Stimulated activated CD8-positive, alpha-beta memory T cell treated with anti-CD3 and anti-CD28 coated beads, Interleukin-7, amount 100 ng/mL, for 24 hours (primary cell): ENCODE measurements around the gene PLXNA4.
"Not testable (repeated sequence)": the region's sequence is repeated elsewhere in the genome, so short reads cannot be mapped to it uniquely, and the experiment has no call there.

Experiments
- DNase-seq: peaks from one replicate; pipeline ENCODE4 v3.0.0-alpha.2; 2020; ENCODE audit warnings: low read depth

PLXNA4 gene

GRCh38 chr7:132203021-132203420 is 373.2 kb downstream of the PLXNA4 start:
- no peak for DNase-seq

- DNase-seq = no peak
These were observed 373.7 kb downstream of the PLXNA4 start for GRCh38 chr7:132202541-132202940.

GRCh38 chr7:132200141-132200540 is 376.1 kb downstream of the PLXNA4 start:
- no peak for DNase-seq

- DNase-seq = no peak
These were observed 376.6 kb downstream of the PLXNA4 start for GRCh38 chr7:132199626-132200025.

- no peak for DNase-seq
These were observed 378.5 kb downstream of the PLXNA4 start for GRCh38 chr7:132197772-132198171.

DNA sequence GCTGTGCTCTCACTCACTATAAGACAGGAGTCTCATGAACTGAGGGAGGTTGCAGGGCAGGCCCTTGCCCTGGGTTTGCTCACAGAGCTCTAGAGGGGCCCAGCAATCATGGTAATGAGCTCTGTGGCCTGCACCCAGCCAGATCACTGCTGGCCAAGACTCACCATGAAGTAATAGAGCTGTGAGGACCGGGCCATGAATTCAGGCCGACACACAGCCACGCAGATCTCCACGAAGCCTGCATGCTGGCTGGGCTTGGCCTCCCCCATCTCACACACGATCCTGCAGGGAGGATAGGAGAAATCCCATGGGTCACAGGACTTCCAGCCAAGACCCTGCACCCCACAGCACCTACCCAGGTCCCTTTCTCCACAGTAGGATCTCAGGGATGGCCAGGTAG is 382.4 kb downstream of the PLXNA4 start:
- DNase-seq = no peak

DNA sequence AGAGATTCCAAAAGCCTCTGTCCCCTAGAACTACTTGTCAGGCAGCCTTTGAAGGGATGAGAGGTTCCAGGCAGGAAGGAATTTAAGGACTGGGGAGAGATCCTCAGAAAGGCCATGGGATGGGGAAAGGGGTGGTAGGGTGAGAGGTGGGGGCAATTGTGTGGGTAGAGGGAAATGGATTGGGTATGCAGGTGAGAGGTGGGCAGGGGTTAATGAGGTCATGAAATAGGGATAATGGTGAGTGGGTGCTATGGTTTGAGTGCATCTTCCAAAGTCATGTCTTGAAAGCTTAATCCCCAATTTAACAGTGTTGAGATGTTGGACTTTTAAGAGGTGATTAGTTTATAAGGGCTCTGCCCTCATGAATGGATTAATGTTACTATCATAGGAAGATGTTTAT is 383.5 kb downstream of the PLXNA4 start:
- DNase-seq = no peak

GRCh38 chr7:132191418-132191817 is 384.9 kb downstream of the PLXNA4 start:
- DNase-seq = no peak

DNA sequence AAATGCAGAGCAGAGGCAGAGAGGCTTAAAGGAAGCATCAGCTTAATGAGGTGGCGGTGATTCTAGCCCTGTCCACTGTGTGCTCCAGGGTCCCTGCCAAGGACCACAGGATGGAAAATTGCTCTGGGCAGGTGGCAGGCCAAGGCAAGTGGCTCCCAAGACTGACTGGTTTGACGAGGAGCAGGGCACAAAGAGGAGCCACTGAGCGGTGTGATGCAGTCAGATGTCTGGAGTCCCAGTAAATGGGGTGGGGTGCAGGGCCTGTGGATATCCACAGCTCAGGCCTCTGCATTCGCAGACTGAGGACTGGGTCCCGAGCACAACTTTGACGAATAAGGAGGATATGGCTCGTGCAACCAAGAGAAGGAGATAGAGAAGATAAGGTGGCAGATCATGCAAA is 385.6 kb downstream of the PLXNA4 start:
- DNase-seq = no peak

DNA sequence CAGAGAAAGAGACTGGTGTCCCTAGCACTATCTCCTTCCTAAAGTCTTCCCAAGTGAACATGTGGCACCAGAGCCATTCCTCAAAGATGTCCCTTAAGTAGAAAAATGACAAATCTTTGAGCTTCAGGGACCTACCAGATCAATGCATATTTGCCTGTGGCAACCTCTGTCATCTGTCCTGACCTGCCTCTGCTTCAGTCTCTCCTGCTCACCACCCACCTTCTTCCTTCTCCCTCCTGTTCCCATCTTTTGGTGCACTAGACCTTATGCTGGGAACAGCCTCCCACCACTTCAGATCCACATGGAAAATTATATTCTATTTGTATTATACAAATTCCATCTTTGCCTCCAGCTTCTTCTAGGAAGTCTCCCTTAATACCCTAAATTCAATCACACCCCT is 386.4 kb downstream of the PLXNA4 start:
- no peak for DNase-seq

DNA sequence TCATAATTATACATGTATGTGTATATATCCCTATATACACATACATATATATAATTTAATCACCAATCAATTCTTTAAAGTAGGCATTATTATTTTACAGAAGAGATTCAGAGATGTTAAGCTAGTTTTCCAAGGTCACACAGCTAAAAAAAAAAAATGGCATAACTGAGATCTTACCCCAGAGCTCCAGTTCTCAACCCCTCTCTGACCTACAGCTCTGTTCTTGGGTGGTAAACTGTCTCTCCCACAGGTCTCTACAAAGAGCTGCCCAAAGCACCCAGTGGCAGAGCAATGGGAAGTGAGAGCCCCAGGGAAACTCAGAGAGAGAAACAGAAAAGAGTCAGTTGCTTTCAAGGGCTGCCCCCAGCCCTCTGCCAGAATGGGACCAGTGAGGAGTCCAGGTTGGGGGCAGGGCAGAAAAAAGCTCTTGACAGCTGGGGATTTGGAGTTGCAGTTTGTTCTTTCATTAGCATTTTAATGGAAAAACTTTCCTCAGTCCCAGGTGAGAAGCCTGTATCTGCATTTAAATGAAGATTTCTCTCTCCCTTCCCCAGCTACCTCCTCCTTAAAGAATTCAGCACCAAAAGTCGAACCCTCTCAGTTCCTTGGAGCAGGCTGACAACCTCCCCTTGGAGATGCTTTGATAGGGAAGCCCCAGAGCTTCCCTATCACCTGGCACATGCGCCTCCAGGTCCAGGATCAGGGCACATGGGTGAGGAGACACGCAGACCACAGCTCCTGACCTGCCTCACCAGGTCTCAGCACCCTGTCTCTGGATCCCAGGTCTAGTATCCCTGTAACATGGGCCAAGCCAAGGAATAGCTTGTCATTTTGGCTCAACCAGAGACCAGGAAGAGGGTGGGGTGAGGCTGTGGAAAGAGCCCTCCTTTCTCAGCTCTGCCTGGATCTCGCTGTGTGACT is 388.1 kb downstream of the PLXNA4 start:
- DNase-seq = no peak

- DNase-seq = no peak
These were observed 388.9 kb downstream of the PLXNA4 start for GRCh38 chr7:132187391-132187790.

DNA sequence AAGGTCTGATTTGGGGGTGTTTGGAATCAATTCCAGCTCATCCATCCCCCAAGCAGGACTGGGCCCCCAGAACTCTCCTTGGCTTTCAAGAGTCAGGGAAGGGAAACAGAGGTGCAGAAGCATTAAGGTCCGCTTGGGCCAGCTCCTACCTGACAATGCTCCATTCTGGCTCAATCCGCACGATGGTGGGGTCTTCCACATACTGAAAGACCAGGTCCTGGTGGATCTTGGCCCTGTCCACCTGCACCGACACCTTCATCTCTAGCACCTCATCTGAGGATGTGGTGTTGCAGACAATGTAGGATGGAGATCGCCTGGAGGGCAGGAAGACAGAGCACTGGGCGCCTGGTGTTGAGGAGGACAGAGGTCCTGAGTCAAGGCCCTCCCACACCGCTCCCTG is 391.1 kb downstream of the PLXNA4 start:
- DNase-seq = no peak

DNA sequence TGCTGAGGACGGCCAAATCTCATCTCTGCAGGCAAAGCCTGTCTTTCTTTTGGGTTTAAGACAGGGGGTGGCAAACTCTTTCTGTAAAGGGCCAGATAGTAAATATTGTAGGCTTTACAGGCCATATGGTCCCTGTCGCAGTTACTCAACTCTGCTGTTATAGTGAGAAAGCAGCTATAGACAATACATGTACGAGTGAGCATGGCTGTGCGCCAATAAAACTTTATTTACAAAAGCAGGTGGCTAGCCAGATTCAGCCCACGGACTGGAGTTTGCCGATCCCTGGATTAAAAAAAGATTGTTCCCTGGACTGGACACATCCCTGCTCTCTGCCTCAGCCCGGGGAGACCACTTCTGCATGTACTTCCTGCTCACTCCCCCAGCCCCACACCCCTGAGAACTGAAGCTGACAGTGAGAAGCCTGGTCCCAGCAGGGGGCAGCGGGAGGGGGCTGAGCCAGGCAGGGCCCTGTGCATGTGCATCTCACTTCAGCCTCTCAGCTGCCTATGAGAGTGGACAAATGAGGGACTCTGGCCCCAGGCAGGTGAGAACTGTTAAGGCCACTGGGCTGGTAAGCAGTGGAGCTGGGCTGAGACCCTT is 392.4 kb downstream of the PLXNA4 start:
- DNase-seq = no peak

GRCh38 chr7:132182992-132183391 is 393.3 kb downstream of the PLXNA4 start:
- no peak for DNase-seq

GRCh38 chr7:132181946-132182685 is 394.2 kb downstream of the PLXNA4 start:
- DNase-seq = no peak

DNA sequence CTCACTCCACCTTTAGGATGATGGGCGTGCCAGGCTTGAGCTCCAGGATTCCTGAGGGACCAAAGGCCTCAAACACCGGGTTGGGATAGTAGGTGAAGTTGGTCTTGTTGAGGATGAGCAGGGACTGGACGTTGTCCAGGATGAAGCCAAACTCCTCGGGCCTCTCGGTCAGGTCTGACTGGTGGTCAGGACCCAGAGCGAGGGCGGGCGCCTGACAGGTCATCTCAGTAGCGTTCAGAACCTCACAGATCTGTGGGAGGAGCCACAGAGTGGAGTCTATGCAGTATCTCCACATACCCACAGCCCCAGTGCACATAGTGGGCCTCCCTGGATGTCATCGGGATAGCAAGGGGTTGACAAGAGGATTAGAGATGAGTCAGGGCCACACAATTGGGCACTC is 394.9 kb downstream of the PLXNA4 start:
- no peak for DNase-seq

GRCh38 chr7:132180481-132180880 is 395.8 kb downstream of the PLXNA4 start:
- no peak for DNase-seq

GRCh38 chr7:132179681-132180080 is 396.6 kb downstream of the PLXNA4 start:
- DNase-seq = no peak

- no peak for DNase-seq
These were observed 397.2 kb downstream of the PLXNA4 start for GRCh38 chr7:132179080-132179430.

- DNase-seq = not testable (repeated sequence)
These were observed 397.7 kb downstream of the PLXNA4 start for GRCh38 chr7:132178402-132179079.

DNA sequence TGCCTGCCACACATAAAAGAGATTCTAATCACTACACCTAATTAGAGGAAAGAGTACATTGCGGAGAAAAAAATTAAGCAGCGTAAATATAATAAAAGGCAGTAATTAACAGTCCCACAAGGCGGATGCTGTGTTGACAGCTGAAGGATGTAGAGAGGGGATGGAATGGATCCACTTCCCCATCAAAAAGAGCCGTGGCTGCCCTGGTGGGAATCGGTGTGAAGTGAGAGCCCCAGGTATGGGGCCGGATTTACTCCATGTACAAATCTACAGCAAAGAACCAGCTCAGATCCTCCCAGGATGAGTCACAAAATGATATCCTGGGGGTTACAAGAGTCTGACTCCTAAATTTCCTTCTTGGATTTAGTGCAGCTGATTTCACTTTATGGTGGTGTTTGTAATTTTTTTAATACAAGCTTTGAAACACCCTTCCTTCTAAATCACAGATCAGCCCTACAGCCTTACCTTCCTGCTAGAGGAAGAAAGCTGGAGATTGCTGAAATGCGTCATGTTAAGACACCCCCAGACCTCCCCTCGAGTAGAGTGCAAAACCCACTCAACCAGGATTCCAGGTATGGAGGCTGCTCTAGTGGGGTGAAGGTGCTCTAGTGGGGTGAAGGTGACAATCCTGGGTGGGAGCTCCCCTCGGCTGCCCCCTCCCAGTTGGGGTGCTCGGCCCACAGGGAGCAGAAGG is 398.4 kb downstream of the PLXNA4 start:
- no peak for DNase-seq
